IMR-90 (cell line): ENCODE data around the gene LAMA3. TPM values are rescaled to one million over a fixed set of nuclear protein-coding genes. Genes with fewer than 3 reads are reported as not detected.

Experiments
- ATAC-seq: fragments of 200-7000 bp; cut with Tn5 transposase; 2 replicates; pipeline ENCODE4 v1.9.1; 2020; ENCODE audit warnings: low read depth, mild to moderate bottlenecking, moderate library complexity
- BruUV-seq: library from RNA; stranded (reverse); fragments of 400-500 nt; replicated peaks from 2 replicates; lab custom pipeline; 2021; lab: Mats Ljungman, UMichigan
- CTCF ChIA-PET: fragments of 300-600 bp; formaldehyde crosslinking; extraction: SDS; loops from one replicate; lab custom pipeline; 2021; ENCODE audit warnings: antibody characterized with exemption; lab: Yijun Ruan, JAX
- POLR2A ChIA-PET: fragments of 300-600 bp; sonication (Branson Sonifier 250); formaldehyde crosslinking; loops from one replicate; lab custom pipeline; 2022; ENCODE audit warnings: antibody characterized with exemption; ENCODE audit not compliant: unreplicated experiment; lab: Charles Lee
- DNase-seq: peaks from one replicate; pipeline ENCODE4 v3.0.0; 2013
- H2AFZ ChIP-seq: replicated peaks from 2 replicates; pipeline ENCODE3; 2013; ENCODE audit warnings: low read length, mild to moderate bottlenecking; ENCODE audit not compliant: poor library complexity
- H2AK5ac ChIP-seq: 2 replicates; pipeline ENCODE4 v1.6.1; 2013; ENCODE audit warnings: low read depth, low read length, inconsistent platforms
- H2AK9ac ChIP-seq: replicated peaks from 2 replicates; pipeline ENCODE3; 2013; ENCODE audit warnings: mild to moderate bottlenecking, low read depth, low read length, moderate library complexity; ENCODE audit not compliant: poor library complexity
- H2BK120ac ChIP-seq: 2 replicates; pipeline ENCODE4 v1.6.1; 2013; ENCODE audit warnings: low read depth, low read length, inconsistent platforms
- H2BK15ac ChIP-seq: 3 replicates; pipeline ENCODE4 v1.6.1; 2013; ENCODE audit warnings: low read depth, low read length, inconsistent platforms
- H2BK20ac ChIP-seq: 2 replicates; pipeline ENCODE4 v1.6.1; 2013; ENCODE audit warnings: low read depth, mild to moderate bottlenecking, inconsistent platforms, low read length, moderate library complexity
- H2BK5ac ChIP-seq: 2 replicates; pipeline ENCODE4 v1.6.1; 2013; ENCODE audit warnings: mild to moderate bottlenecking, low read depth, low read length, inconsistent platforms; ENCODE audit not compliant: poor library complexity, severe bottlenecking
- H3K14ac ChIP-seq: replicated peaks from 2 replicates; pipeline ENCODE4 v1.6.1; 2013; ENCODE audit warnings: low read depth, low read length, inconsistent platforms
- H3K18ac ChIP-seq: 2 replicates; pipeline ENCODE4 v1.6.1; 2013; ENCODE audit warnings: low read depth, low read length, control low read depth
- H3K23ac ChIP-seq: 2 replicates; pipeline ENCODE4 v1.6.1; 2013; ENCODE audit warnings: low read depth, low read length, inconsistent platforms
- H3K27ac ChIP-seq: 2 replicates; pipeline ENCODE4 v1.5.1; 2013; ENCODE audit warnings: mild to moderate bottlenecking, control low read depth, low read length; ENCODE audit not compliant: insufficient read depth
- H3K27me3 ChIP-seq: 2 replicates; pipeline ENCODE4 v1.6.1; 2013; ENCODE audit warnings: low read length; ENCODE audit not compliant: control insufficient read depth, insufficient read depth
- H3K36me3 ChIP-seq: 2 replicates; pipeline ENCODE4 v1.6.1; 2013; ENCODE audit warnings: low read length, mixed read lengths; ENCODE audit not compliant: control insufficient read depth, insufficient read depth
- H3K4ac ChIP-seq: 2 replicates; pipeline ENCODE4 v1.6.1; 2013; ENCODE audit warnings: low read depth, low read length, inconsistent platforms
- H3K4me1 ChIP-seq: 2 replicates; pipeline ENCODE4 v1.6.1; 2013; ENCODE audit warnings: low read length, mixed read lengths; ENCODE audit not compliant: control insufficient read depth, insufficient read depth
- H3K4me2 ChIP-seq: 2 replicates; pipeline ENCODE4 v1.6.1; 2013; ENCODE audit warnings: low read depth, mild to moderate bottlenecking, control low read depth, low read length, moderate library complexity
- H3K4me3 ChIP-seq: 2 replicates; pipeline ENCODE4 v1.5.1; 2013; ENCODE audit warnings: low read depth, mild to moderate bottlenecking, control low read depth, low read length, moderate library complexity; ENCODE audit not compliant: insufficient read depth
- H3K56ac ChIP-seq: 2 replicates; pipeline ENCODE4 v1.6.1; 2013; ENCODE audit warnings: low read length, inconsistent platforms; ENCODE audit not compliant: insufficient read depth; ENCODE audit errors: extremely low read depth
- H3K79me1 ChIP-seq, 2 experiments: 2 replicates each; pipeline ENCODE4 v1.6.1; 2013; ENCODE audit warnings: low read length in 2 of 2, inconsistent platforms in 1 of 2, low read depth in 1 of 2
- H3K9ac ChIP-seq: 2 replicates; pipeline ENCODE4 v1.6.1; 2013; ENCODE audit warnings: low read depth, low read length, control low read depth
- H3K9me1 ChIP-seq: 2 replicates; pipeline ENCODE4 v1.6.1; 2013; ENCODE audit warnings: low read length, inconsistent platforms; ENCODE audit not compliant: insufficient read depth
- H3K9me3 ChIP-seq: 2 replicates; pipeline ENCODE4 v1.6.1; 2013; ENCODE audit warnings: low read length; ENCODE audit not compliant: control insufficient read depth, insufficient read depth
- H4K20me1 ChIP-seq: 2 replicates; pipeline ENCODE4 v1.6.1; 2013; ENCODE audit warnings: low read length, inconsistent platforms; ENCODE audit not compliant: insufficient read depth
- H4K5ac ChIP-seq: 2 replicates; pipeline ENCODE4 v1.6.1; 2013; ENCODE audit warnings: mild to moderate bottlenecking, low read depth, low read length, control low read depth
- H4K8ac ChIP-seq, 2 experiments: 2 replicates each; pipeline ENCODE4 v1.6.1; 2013; ENCODE audit warnings: low read depth in 2 of 2, low read length in 2 of 2, control low read depth in 1 of 2, inconsistent platforms in 1 of 2
- H4K91ac ChIP-seq: 2 replicates; pipeline ENCODE4 v1.6.1; 2013; ENCODE audit warnings: low read depth, low read length, inconsistent platforms; ENCODE audit not compliant: insufficient read depth
- CEBPB ChIP-seq: IDR thresholded peaks from 2 replicates; pipeline ENCODE4 v1.6.1; 2012; ENCODE audit warnings: low read depth, low read length, improper control_type of control experiment
- CHD1 ChIP-seq: IDR thresholded peaks from 2 replicates; pipeline ENCODE4 v1.6.1; 2012; ENCODE audit warnings: low read depth, low read length, improper control_type of control experiment
- FOS ChIP-seq: fragments of 150-350 bp; IDR thresholded peaks from 2 replicates; pipeline ENCODE4 v1.6.1; 2016; ENCODE audit warnings: low read depth, low read length
- MAFK ChIP-seq: IDR thresholded peaks from 2 replicates; pipeline ENCODE4 v1.6.1; 2012; ENCODE audit warnings: low read depth, low read length, improper control_type of control experiment
- MAZ ChIP-seq: IDR thresholded peaks from 2 replicates; pipeline ENCODE4 v1.6.1; 2012; ENCODE audit warnings: low read depth, mild to moderate bottlenecking, low read length, improper control_type of control experiment, moderate library complexity, borderline replicate concordance
- MXI1 ChIP-seq: IDR thresholded peaks from 2 replicates; pipeline ENCODE4 v1.6.1; 2012; ENCODE audit warnings: low read depth, mild to moderate bottlenecking, low read length, moderate library complexity, borderline replicate concordance
- NFE2L2 ChIP-seq: fragments of 150-350 bp; IDR thresholded peaks from 2 replicates; pipeline ENCODE4 v1.6.1; 2016; ENCODE audit warnings: low read depth, mild to moderate bottlenecking, low read length
- POLR2A ChIP-seq: IDR thresholded peaks from 2 replicates; pipeline ENCODE4 v1.6.1; 2012; ENCODE audit warnings: mild to moderate bottlenecking, low read depth, low read length
- RAD21 ChIP-seq: IDR thresholded peaks from 2 replicates; pipeline ENCODE4 v1.6.1; 2012; ENCODE audit warnings: low read length, improper control_type of control experiment
- RFX5 ChIP-seq: IDR thresholded peaks from 2 replicates; pipeline ENCODE4 v1.8.0; 2012; ENCODE audit warnings: low read depth, mild to moderate bottlenecking, low read length, moderate library complexity
- SMC3 ChIP-seq: fragments of 150-350 bp; IDR thresholded peaks from 2 replicates; pipeline ENCODE4 v1.6.1; 2016; ENCODE audit warnings: low read depth, mild to moderate bottlenecking, antibody characterized with exemption, low read length, moderate library complexity
- WGBS, 2 experiments: methylation state at CpG; one replicate each; pipeline versions ENCODE4 v1.1.5 to v1.1.7; 2013; ENCODE audit warnings: missing lambda C conversion rate in 2 of 2; ENCODE audit not compliant: insufficient read length in 1 of 2; ENCODE audit errors: extremely low coverage in 2 of 2; 5-methylcytosine and 5-hydroxymethylcytosine counted together
- dilution Hi-C: fragments of 300-500 bp; cut with HindIII; formaldehyde crosslinking; loops from one replicate; pipeline ENCODE4 v1.14.3; 2018; ENCODE audit warnings: low sequenced_read_pairs; ENCODE audit not compliant: unreplicated experiment
- in situ Hi-C: fragments of 300-500 bp; cut with MboI; formaldehyde crosslinking; loops from 3 replicates; pipeline ENCODE4 v1.14.3; 2019; ENCODE audit warnings: low sequenced_read_pairs, inconsistent platforms, mixed read lengths
- intact Hi-C: fragments of 100-400 bp; cut with micrococcal nuclease; formaldehyde crosslinking; loops from 2 replicates; pipeline ENCODE4 v1.10.0; 2022
- polyA plus RNA-seq, 3 experiments: library from polyadenylated mRNA; depleted of rRNA; stranded (reverse); fragments of >200 nt; gene quantifications; 2 replicates each; pipeline ENCODE4 v1.2.3, GENCODE V29; 2012; ENCODE audit warnings: low replicate concordance in 1 of 3
- total RNA-seq: library from RNA; depleted of rRNA; stranded (reverse); fragments of >200 nt; gene quantifications from 2 replicates; pipeline ENCODE4 v1.2.3, GENCODE V29; 2012
- TF ChIP-seq, protein P1 (sequence below): conservative IDR thresholded peaks from 2 replicates; pipeline ENCODE4 v1.5.1; 2012; ENCODE audit warnings: mild to moderate bottlenecking, low read depth, low read length, improper control_type of control experiment
- TF ChIP-seq, protein P2 (sequence below): fragments of 150-350 bp; IDR thresholded peaks from 2 replicates; pipeline ENCODE4 v1.6.1; 2017; ENCODE audit warnings: mild to moderate bottlenecking, antibody characterized with exemption, low read length, low read depth
- TF ChIP-seq, protein P3 (sequence below): fragments of 150-350 bp; IDR thresholded peaks from 2 replicates; pipeline ENCODE4 v1.6.1; 2016; ENCODE audit warnings: low read depth, mild to moderate bottlenecking, low read length, moderate library complexity, borderline replicate concordance

LAMA3 gene
- total and polyA plus RNA-seq, 2 of the 4 experiments (the other 2 are of a cell fraction), result 0.18 to 0.19 TPM

DNA sequence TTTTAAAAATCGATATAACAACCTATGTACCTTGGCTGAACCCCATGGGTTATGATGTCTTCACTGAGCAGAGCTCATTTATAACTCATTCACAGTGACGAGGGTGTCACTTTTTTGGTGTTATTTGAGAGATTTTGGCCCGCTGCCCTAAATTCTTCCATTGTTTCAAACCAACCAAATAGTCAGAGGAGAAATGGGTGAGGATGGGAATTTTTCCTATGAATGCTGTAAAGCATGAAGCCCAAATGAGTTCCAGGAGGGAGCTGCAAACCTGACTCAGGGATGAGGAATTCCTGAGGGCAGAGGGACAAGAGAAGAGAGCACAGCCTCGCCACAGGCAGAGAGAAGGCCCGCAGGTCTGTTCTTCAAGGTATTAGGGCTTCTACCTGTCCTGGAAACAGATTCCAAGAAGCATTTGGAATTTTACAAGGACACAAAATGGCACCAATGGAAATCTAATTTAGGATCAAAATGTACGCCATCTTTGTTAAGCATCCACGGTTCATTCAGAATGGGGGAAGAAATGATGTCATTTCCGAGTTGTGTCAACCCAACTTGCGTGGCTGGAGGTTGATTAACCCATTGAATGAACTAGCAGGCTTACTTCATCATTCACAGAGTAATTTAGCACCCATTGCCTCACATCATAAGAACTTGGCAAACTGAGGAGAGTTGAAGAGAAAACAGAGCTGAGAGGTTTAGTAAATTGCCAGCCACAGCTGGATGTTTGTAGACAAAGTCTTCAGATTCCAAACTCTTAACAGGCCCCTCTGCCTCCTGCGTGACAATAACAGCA, 133.5 kb downstream of the LAMA3 start:
- Histone ChIP-seq H2BK120ac (no peak overlapping the region), H3K9me3 (no peaks in the 10 kb centered on the region), H2BK20ac (no peak overlapping the region), H3K36me3 (no peaks in the 10 kb centered on the region; the same call in 1 of the 2 replicates), H2AK5ac (no peak overlapping the region), H3K4me1 (no peaks in the 10 kb centered on the region), H4K5ac (no peak overlapping the region), H4K20me1 (no peaks in the 10 kb centered on the region), H3K23ac (no peak overlapping the region), H3K27ac (no peak overlapping the region), H3K18ac (no peak overlapping the region), H3K9me1 (0 out of 2 replicates have a peak, but pooled peaks cover 2% of the 10 kb centered on the region), H4K91ac (no peak overlapping the region), H3K27me3 (no peaks in the 10 kb centered on the region; the same call in 1 of the 2 replicates), H3K4ac (no peak overlapping the region), H4K8ac (no peak overlapping the region), H2BK15ac (no peak overlapping the region), H3K14ac (no peak overlapping the region), H3K4me3 (no peak overlapping the region), H3K9ac (no peak overlapping the region), H2AK9ac (no peak overlapping the region), H2AFZ (no peak overlapping the region), H3K79me1 (no peaks in the 10 kb centered on the region), H3K56ac (no peak overlapping the region), H3K4me2 (no peak overlapping the region), H2BK5ac (no peak overlapping the region)
- dilution Hi-C loops (no loop called here), in situ Hi-C loops (loop anchor here (10.0 kb wide), 1 partner anchor 302 kb away; no protein-coding TSS in a partner anchor), intact Hi-C loops (no loop called here)
- CTCF ChIA-PET, result interaction anchor here (0.6 kb wide), 1 partner anchor 16 kb away, joined by 3 read pairs; no protein-coding TSS in a partner anchor
- DNase-seq (peak; percentile 49), ATAC-seq (no peak)
- TF ChIP-seq MAZ, result no peak
- TF ChIP-seq CEBPB, result no peak
- no peak for TF ChIP-seq MXI1
- TF ChIP-seq, protein P1, sequence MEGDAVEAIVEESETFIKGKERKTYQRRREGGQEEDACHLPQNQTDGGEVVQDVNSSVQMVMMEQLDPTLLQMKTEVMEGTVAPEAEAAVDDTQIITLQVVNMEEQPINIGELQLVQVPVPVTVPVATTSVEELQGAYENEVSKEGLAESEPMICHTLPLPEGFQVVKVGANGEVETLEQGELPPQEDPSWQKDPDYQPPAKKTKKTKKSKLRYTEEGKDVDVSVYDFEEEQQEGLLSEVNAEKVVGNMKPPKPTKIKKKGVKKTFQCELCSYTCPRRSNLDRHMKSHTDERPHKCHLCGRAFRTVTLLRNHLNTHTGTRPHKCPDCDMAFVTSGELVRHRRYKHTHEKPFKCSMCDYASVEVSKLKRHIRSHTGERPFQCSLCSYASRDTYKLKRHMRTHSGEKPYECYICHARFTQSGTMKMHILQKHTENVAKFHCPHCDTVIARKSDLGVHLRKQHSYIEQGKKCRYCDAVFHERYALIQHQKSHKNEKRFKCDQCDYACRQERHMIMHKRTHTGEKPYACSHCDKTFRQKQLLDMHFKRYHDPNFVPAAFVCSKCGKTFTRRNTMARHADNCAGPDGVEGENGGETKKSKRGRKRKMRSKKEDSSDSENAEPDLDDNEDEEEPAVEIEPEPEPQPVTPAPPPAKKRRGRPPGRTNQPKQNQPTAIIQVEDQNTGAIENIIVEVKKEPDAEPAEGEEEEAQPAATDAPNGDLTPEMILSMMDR, result no peak
- TF ChIP-seq MAFK, result no peak
- no peak for TF ChIP-seq FOS
- TF ChIP-seq, protein P2, sequence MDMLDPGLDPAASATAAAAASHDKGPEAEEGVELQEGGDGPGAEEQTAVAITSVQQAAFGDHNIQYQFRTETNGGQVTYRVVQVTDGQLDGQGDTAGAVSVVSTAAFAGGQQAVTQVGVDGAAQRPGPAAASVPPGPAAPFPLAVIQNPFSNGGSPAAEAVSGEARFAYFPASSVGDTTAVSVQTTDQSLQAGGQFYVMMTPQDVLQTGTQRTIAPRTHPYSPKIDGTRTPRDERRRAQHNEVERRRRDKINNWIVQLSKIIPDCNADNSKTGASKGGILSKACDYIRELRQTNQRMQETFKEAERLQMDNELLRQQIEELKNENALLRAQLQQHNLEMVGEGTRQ, result no peak
- TF ChIP-seq CHD1, result no peak
- no peak for TF ChIP-seq NFE2L2
- TF ChIP-seq, protein P3, sequence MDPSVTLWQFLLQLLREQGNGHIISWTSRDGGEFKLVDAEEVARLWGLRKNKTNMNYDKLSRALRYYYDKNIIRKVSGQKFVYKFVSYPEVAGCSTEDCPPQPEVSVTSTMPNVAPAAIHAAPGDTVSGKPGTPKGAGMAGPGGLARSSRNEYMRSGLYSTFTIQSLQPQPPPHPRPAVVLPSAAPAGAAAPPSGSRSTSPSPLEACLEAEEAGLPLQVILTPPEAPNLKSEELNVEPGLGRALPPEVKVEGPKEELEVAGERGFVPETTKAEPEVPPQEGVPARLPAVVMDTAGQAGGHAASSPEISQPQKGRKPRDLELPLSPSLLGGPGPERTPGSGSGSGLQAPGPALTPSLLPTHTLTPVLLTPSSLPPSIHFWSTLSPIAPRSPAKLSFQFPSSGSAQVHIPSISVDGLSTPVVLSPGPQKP, result no peak
- TF ChIP-seq RAD21, result no peak
- TF ChIP-seq RFX5, result no peak
- no peak for TF ChIP-seq POLR2A
- TF ChIP-seq SMC3, result no peak
- POLR2A ChIA-PET, result no interaction called here
- no TSS peak for BruUV-seq
- WGBS, 2 experiments, result 90% methylated on average over 4 of the region's 10 CpGs; no CpG with 5 or more reads in 1 of the 2 experiments
